ENCODE data around the gene PXK. TPM values are rescaled to one million over a fixed set of nuclear protein-coding genes. Genes with fewer than 3 reads are reported as not detected.
A peak's percentile ranks its signal among the peaks of the same experiment; 100 is the strongest.

PXK gene
- total and polyA plus RNA-seq, 10 of the 15 experiments (the other 5 are each of a cell fraction or from before 2014, with no cell fraction given) = 8.4 to 38.0 (median 27.6) TPM

DNA sequence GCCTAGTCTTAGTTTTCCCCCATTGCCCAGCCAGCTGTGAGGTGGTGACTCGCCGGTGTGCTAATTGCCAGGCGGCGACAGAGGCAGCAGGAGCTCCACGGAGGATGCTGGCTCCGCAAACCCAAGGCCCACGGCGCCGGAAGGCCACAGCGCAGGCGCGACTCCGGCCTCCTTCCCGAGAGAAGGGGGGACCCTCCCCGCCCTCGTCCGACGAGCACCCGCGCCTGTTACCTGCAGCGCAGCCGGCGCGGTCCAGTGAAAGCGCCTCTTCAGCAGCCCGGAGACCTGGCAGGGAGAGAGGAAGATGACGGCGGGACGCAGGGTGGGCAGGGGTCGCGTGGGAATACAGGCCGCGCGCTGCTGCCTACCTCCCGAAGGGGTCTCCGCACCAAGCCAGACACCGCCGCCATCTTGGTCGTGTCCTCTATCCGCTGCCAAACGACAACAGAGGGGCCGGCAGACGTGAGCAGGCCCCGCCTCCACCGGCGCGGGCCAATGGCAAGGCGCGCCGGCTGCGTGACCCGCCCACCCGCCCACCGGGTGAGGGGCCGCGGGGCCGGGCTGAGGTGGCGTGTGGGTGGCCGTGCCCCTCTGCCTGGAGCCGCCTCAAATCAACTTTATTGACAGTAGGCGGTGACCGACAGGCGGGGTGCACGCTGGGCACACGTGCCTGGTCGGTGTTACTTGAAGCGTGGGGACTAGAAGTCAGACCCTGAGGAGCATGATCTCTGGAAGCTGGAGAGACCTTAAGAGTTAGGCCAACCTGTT lies 100.9 kb downstream of the PXK start, which contains the start of gene PDHB (continued):
- TF ChIP-seq, protein P1, sequence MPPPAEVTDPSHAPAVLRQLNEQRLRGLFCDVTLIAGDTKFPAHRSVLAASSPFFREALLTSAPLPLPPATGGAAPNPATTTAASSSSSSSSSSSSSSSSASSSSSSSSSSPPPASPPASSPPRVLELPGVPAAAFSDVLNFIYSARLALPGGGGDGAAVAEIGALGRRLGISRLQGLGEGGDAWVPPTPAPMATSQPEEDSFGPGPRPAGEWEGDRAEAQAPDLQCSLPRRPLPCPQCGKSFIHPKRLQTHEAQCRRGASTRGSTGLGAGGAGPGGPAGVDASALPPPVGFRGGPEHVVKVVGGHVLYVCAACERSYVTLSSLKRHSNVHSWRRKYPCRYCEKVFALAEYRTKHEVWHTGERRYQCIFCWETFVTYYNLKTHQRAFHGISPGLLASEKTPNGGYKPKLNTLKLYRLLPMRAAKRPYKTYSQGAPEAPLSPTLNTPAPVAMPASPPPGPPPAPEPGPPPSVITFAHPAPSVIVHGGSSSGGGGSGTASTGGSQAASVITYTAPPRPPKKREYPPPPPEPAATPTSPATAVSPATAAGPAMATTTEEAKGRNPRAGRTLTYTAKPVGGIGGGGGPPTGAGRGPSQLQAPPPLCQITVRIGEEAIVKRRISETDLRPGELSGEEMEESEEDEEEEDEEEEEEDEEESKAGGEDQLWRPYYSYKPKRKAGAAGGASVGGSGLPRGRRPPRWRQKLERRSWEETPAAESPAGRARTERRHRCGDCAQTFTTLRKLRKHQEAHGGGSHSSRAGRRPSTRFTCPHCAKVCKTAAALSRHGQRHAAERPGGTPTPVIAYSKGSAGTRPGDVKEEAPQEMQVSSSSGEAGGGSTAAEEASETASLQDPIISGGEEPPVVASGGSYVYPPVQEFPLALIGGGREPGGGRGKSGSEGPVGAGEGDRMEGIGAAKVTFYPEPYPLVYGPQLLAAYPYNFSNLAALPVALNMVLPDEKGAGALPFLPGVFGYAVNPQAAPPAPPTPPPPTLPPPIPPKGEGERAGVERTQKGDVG (CRISPR knock-in tag; IDR thresholded peaks at IDR 0.05) = no peak
- TF ChIP-seq MTA2 (IDR thresholded peaks at IDR 0.05; ENCODE audit: low read depth) = no peak
- TF ChIP-seq IRF4 (IDR thresholded peaks at IDR 0.05; ENCODE audit: low read depth, low read length) = no peak
- TF ChIP-seq CUX1 (IDR thresholded peaks at IDR 0.05; ENCODE audit: insufficient replicate concordance, low read depth, low read length) = no peak
- TF ChIP-seq ATF7 (IDR thresholded peaks at IDR 0.05; ENCODE audit: low read depth) = no peak
- no peak; the same call in 1 of the 2 replicates for TF ChIP-seq ASH2L (IDR thresholded peaks at IDR 0.05; ENCODE audit: borderline replicate concordance, low read depth)
- peak; percentile 16; the same call in 2 of the 3 replicates for TF ChIP-seq POU2F2 (IDR thresholded peaks at IDR 0.05; ENCODE audit: borderline replicate concordance, low read depth, low read length)
- TF ChIP-seq STAT3 (IDR thresholded peaks at IDR 0.05; ENCODE audit: low read depth, low read length) = no peak
- 0 out of 2 replicates have a peak, but pooled peaks have one; percentile 43 for TF ChIP-seq MLLT1 (IDR thresholded peaks at IDR 0.05)
- 0 out of 2 replicates have a peak, but pooled peaks have one; percentile 40 for TF ChIP-seq TAF1 (IDR thresholded peaks at IDR 0.05; ENCODE audit: borderline replicate concordance, low read depth, low read length)
- TF ChIP-seq BRCA1 (IDR thresholded peaks at IDR 0.05; ENCODE audit: low read depth, low read length) = no peak
- TF ChIP-seq CEBPB (IDR thresholded peaks at IDR 0.05; ENCODE audit: borderline replicate concordance in 1 of 2, low read depth in 2 of 2, low read length in 2 of 2) = no peak
- TF ChIP-seq, protein P2, sequence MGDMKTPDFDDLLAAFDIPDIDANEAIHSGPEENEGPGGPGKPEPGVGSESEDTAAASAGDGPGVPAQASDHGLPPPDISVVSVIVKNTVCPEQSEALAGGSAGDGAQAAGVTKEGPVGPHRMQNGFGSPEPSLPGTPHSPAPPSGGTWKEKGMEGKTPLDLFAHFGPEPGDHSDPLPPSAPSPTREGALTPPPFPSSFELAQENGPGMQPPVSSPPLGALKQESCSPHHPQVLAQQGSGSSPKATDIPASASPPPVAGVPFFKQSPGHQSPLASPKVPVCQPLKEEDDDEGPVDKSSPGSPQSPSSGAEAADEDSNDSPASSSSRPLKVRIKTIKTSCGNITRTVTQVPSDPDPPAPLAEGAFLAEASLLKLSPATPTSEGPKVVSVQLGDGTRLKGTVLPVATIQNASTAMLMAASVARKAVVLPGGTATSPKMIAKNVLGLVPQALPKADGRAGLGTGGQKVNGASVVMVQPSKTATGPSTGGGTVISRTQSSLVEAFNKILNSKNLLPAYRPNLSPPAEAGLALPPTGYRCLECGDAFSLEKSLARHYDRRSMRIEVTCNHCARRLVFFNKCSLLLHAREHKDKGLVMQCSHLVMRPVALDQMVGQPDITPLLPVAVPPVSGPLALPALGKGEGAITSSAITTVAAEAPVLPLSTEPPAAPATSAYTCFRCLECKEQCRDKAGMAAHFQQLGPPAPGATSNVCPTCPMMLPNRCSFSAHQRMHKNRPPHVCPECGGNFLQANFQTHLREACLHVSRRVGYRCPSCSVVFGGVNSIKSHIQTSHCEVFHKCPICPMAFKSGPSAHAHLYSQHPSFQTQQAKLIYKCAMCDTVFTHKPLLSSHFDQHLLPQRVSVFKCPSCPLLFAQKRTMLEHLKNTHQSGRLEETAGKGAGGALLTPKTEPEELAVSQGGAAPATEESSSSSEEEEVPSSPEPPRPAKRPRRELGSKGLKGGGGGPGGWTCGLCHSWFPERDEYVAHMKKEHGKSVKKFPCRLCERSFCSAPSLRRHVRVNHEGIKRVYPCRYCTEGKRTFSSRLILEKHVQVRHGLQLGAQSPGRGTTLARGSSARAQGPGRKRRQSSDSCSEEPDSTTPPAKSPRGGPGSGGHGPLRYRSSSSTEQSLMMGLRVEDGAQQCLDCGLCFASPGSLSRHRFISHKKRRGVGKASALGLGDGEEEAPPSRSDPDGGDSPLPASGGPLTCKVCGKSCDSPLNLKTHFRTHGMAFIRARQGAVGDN (IDR thresholded peaks at IDR 0.05) = peak; percentile 79
- TF ChIP-seq PML (IDR thresholded peaks at IDR 0.05; ENCODE audit: low read length) = 0 out of 2 replicates have a peak, but pooled peaks have one; percentile 76
- TF ChIP-seq RBBP5 (conservative IDR thresholded peaks at IDR 0.05) = no peak
